Colonic mucosa (tissue), 4 donors: ENCODE measurements around the gene CXCL13. TPM values are rescaled to one million over a fixed set of nuclear protein-coding genes. Genes with fewer than 3 reads are reported as not detected.
"Not testable (repeated sequence)": the region's sequence is repeated elsewhere in the genome, so short reads cannot be mapped to it uniquely, and the experiment has no call there.

Source experiments
- DNase-seq: peaks from one replicate; pipeline ENCODE4 v3.0.0-alpha.2; 2020
- H3K27ac ChIP-seq: fragments of 200-600 bp; one replicate; pipeline ENCODE4 v1.8.0; 2021
- H3K27me3 ChIP-seq: fragments of 200-600 bp; one replicate; pipeline ENCODE4 v1.8.0; 2021
- H3K36me3 ChIP-seq: fragments of 200-600 bp; one replicate; pipeline ENCODE4 v1.8.0; 2021
- H3K4me1 ChIP-seq: fragments of 200-600 bp; one replicate; pipeline ENCODE4 v1.8.0; 2021; ENCODE audit warnings: mild to moderate bottlenecking
- H3K4me3 ChIP-seq: fragments of 200-600 bp; one replicate; pipeline ENCODE4 v1.8.0; 2021
- H3K9ac ChIP-seq, 2 donors: one replicate each; pipeline ENCODE4 v1.7.0; 2013; ENCODE audit warnings: control low read depth in 2 of 2, low read depth in 2 of 2, low read length in 2 of 2
- H3K9me3 ChIP-seq: fragments of 200-600 bp; one replicate; pipeline ENCODE4 v1.8.0; 2021
- CTCF ChIP-seq: fragments of 200-600 bp; IDR thresholded peaks from one replicate; pipeline ENCODE4 v1.8.0; 2022; ENCODE audit warnings: antibody characterized with exemption, mild to moderate bottlenecking
- intact Hi-C: fragments of 100-400 bp; cut with DNase I; formaldehyde crosslinking; loops from one replicate; pipeline ENCODE4 v1.14.1; 2022
- total RNA-seq, 2 donors: library from RNA; stranded (reverse); fragmentation: NEBNext Ultra II Directional in 1 of 2; extraction: Animal tissue kit (Norgen Biotek cat#: 25700) in 1 of 2; gene quantifications; one replicate each; pipeline ENCODE4 v1.2.1, GENCODE V29; 2021
- donor health status: healthy.
- donor health status: DM: no; HTN: no; CAD: no.
- donor health status: DM: no; HTN: no; CAD: no.

The CXCL13 gene
- total RNA-seq, 2 donors from 2014 or later, result 0.35 to 1.1 TPM

- H3K9ac ChIP-seq, result no peak overlapping the region
- H3K4me1 ChIP-seq, result no peaks in the 10 kb centered on the region
- H3K27me3 ChIP-seq, result no peaks in the 10 kb centered on the region
- no peak for DNase-seq
- H3K9me3 ChIP-seq, result no peaks in the 10 kb centered on the region
- TF ChIP-seq CTCF, result no peak
- intact Hi-C loops, result no loop called here
- no peak overlapping the region for H3K4me3 ChIP-seq
- no peaks in the 10 kb centered on the region for H3K36me3 ChIP-seq
- H3K27ac ChIP-seq, result no peak overlapping the region
These were observed 28.6 kb downstream of the CXCL13 start for GRCh38 chr4:77634132-77634785.

- H3K4me1 ChIP-seq, result no peaks in the 10 kb centered on the region
- H3K4me3 ChIP-seq, result no peak overlapping the region
- H3K36me3 ChIP-seq, result no peaks in the 10 kb centered on the region
- H3K9me3 ChIP-seq, result no peaks in the 10 kb centered on the region
- no peak overlapping the region for H3K9ac ChIP-seq
- intact Hi-C loops, result no loop called here
- no peak for DNase-seq
- H3K27ac ChIP-seq, result no peak overlapping the region
- TF ChIP-seq CTCF, result no peak
- H3K27me3 ChIP-seq, result no peaks in the 10 kb centered on the region
These were observed 29.6 kb downstream of the CXCL13 start for GRCh38 chr4:77635246-77635645.

GRCh38 chr4:77635876-77636275 lies 30.3 kb downstream of the CXCL13 start:
- Histone ChIP-seq H3K27me3 (no peaks in the 10 kb centered on the region), H3K36me3 (no peaks in the 10 kb centered on the region), H3K27ac (no peak overlapping the region), H3K9ac (no peak overlapping the region), H3K4me3 (no peak overlapping the region), H3K4me1 (no peaks in the 10 kb centered on the region), H3K9me3 (no peaks in the 10 kb centered on the region)
- no peak for TF ChIP-seq CTCF
- intact Hi-C loops, result no loop called here
- no peak for DNase-seq

- intact Hi-C loops, result no loop called here
- Histone ChIP-seq H3K27me3 (no peaks in the 10 kb centered on the region), H3K27ac (peak overlapping the region; percentile 11), H3K9ac (no peak overlapping the region), H3K4me3 (no peak overlapping the region), H3K9me3 (no peaks in the 10 kb centered on the region), H3K4me1 (no peaks in the 10 kb centered on the region), H3K36me3 (no peaks in the 10 kb centered on the region)
- no peak for TF ChIP-seq CTCF
- peak; percentile 82 for DNase-seq
These were observed 31.3 kb downstream of the CXCL13 start for GRCh38 chr4:77636902-77637301.

- intact Hi-C loops, H3K9ac ChIP-seq, H3K27ac ChIP-seq, DNase-seq, H3K27me3 ChIP-seq, H3K9me3 ChIP-seq, H3K36me3 ChIP-seq, H3K4me1 ChIP-seq, H3K4me3 ChIP-seq: not testable (repeated sequence)
These were observed 38.4 kb downstream of the CXCL13 start for GRCh38 chr4:77644069-77644468.

- Histone ChIP-seq H3K36me3 (no peaks in the 10 kb centered on the region), H3K9ac (no peak overlapping the region), H3K9me3 (no peaks in the 10 kb centered on the region), H3K27ac (no peak overlapping the region), H3K27me3 (no peaks in the 10 kb centered on the region), H3K4me1 (peaks cover 5% of the 10 kb centered on the region), H3K4me3 (no peak overlapping the region)
- intact Hi-C loops, result no loop called here
- DNase-seq, result no peak
- no peak for TF ChIP-seq CTCF
These were observed 45.2 kb downstream of the CXCL13 start for GRCh38 chr4:77650787-77651186.
